KMS-11 (cell line): ENCODE measurements around the gene ADGRV1.

Experiments used
- H2AFZ ChIP-seq: fragments of 200-600 bp; sonication (generic); 2 replicates; pipeline ENCODE4 v1.6.1; 2016; ENCODE audit warnings: antibody characterized with exemption, mixed run types, low read depth
- H3K27ac ChIP-seq: fragments of 200-600 bp; sonication (generic); 2 replicates; pipeline ENCODE4 v1.6.1; 2016; ENCODE audit warnings: mild to moderate bottlenecking, mixed run types
- H3K27me3 ChIP-seq: fragments of 200-600 bp; sonication (generic); 2 replicates; pipeline ENCODE4 v1.6.1; 2017; ENCODE audit warnings: mild to moderate bottlenecking, low read depth, mixed run types, moderate library complexity; ENCODE audit not compliant: insufficient read depth
- H3K36me3 ChIP-seq: fragments of 200-600 bp; sonication (generic); 2 replicates; pipeline ENCODE4 v1.6.1; 2017; ENCODE audit warnings: mild to moderate bottlenecking, mixed run types; ENCODE audit not compliant: insufficient read depth
- H3K4me1 ChIP-seq: fragments of 200-600 bp; sonication (generic); 2 replicates; pipeline ENCODE4 v1.6.1; 2016; ENCODE audit warnings: mild to moderate bottlenecking, low read depth, mixed run types; ENCODE audit not compliant: poor library complexity, severe bottlenecking
- H3K4me2 ChIP-seq: fragments of 200-600 bp; sonication (generic); 2 replicates; pipeline ENCODE4 v1.7.0; 2016; ENCODE audit warnings: mild to moderate bottlenecking, mixed run types
- H3K4me3 ChIP-seq: fragments of 200-600 bp; sonication (generic); IDR thresholded peaks from 2 replicates; pipeline ENCODE4 v1.6.1; 2017; ENCODE audit warnings: low read depth, low read length, mixed read lengths; ENCODE audit not compliant: insufficient read depth
- H3K79me2 ChIP-seq: fragments of 200-600 bp; sonication (generic); 2 replicates; pipeline ENCODE4 v1.6.1; 2016; ENCODE audit warnings: low read depth, mixed run types; ENCODE audit not compliant: insufficient read depth
- H3K9ac ChIP-seq: fragments of 200-600 bp; sonication (generic); 2 replicates; pipeline ENCODE4 v1.6.1; 2016; ENCODE audit warnings: mild to moderate bottlenecking, mixed run types
- H4K20me1 ChIP-seq: fragments of 200-600 bp; sonication (generic); 2 replicates; pipeline ENCODE4 v1.6.1; 2016; ENCODE audit warnings: mild to moderate bottlenecking, mixed run types; ENCODE audit not compliant: insufficient read depth
- TF ChIP-seq, protein P1 (sequence below): fragments of 200-600 bp; sonication (generic); conservative IDR thresholded peaks from 2 replicates; pipeline ENCODE4 v1.6.1; 2017; ENCODE audit warnings: low read depth, mild to moderate bottlenecking, antibody characterized with exemption, low read length, moderate library complexity, mixed read lengths

Gene ADGRV1

DNA sequence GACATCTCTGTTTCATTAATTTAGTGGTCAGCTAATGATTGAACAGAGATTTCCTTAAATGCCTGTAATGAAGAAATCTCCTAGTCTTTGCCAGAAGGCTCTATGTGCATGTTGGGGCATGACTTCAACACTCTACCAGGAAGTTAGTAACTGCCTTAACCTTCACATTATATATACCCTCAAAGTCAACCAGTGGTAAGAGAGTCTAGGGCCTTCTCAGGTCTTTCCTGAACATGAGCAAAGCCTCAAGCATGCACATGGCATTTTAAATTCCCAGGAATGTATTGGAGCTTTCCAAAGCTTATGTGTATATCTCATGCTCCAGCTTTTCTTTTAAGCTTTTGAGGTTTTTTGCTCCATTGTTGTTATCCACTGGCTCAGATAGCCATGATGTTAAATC is 436.2 kb downstream of the ADGRV1 start:
- Histone ChIP-seq H3K36me3 (no peaks in the 10 kb centered on the region), H3K79me2 (no peaks in the 10 kb centered on the region), H3K4me1 (no peaks in the 10 kb centered on the region), H2AFZ (no peak overlapping the region), H3K4me3 (no peak overlapping the region), H3K27me3 (no peaks in the 10 kb centered on the region), H3K9ac (no peak overlapping the region), H3K4me2 (no peak overlapping the region), H4K20me1 (no peaks in the 10 kb centered on the region), H3K27ac (no peak overlapping the region)
- TF ChIP-seq, protein P1, sequence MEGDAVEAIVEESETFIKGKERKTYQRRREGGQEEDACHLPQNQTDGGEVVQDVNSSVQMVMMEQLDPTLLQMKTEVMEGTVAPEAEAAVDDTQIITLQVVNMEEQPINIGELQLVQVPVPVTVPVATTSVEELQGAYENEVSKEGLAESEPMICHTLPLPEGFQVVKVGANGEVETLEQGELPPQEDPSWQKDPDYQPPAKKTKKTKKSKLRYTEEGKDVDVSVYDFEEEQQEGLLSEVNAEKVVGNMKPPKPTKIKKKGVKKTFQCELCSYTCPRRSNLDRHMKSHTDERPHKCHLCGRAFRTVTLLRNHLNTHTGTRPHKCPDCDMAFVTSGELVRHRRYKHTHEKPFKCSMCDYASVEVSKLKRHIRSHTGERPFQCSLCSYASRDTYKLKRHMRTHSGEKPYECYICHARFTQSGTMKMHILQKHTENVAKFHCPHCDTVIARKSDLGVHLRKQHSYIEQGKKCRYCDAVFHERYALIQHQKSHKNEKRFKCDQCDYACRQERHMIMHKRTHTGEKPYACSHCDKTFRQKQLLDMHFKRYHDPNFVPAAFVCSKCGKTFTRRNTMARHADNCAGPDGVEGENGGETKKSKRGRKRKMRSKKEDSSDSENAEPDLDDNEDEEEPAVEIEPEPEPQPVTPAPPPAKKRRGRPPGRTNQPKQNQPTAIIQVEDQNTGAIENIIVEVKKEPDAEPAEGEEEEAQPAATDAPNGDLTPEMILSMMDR: no peak

GRCh38 chr5:90996089-90996488 is 437.5 kb downstream of the ADGRV1 start:
- Histone ChIP-seq H3K4me2 (no peak overlapping the region), H3K4me1 (no peaks in the 10 kb centered on the region), H3K27ac (no peak overlapping the region), H3K9ac (no peak overlapping the region), H4K20me1 (no peaks in the 10 kb centered on the region), H3K79me2 (no peaks in the 10 kb centered on the region), H3K36me3 (no peaks in the 10 kb centered on the region), H3K4me3 (no peak overlapping the region), H3K27me3 (no peaks in the 10 kb centered on the region), H2AFZ (no peak overlapping the region)
- TF ChIP-seq, protein P1: no peak

GRCh38 chr5:90997082-90997481 is 438.5 kb downstream of the ADGRV1 start:
- H3K27ac ChIP-seq: no peak overlapping the region

GRCh38 chr5:91000743-91001142 is 442.1 kb downstream of the ADGRV1 start:
- Histone ChIP-seq H4K20me1 (no peaks in the 10 kb centered on the region), H3K27ac (no peak overlapping the region), H3K9ac (no peak overlapping the region), H3K36me3 (no peaks in the 10 kb centered on the region), H3K4me2 (no peak overlapping the region), H2AFZ (no peak overlapping the region), H3K4me1 (no peaks in the 10 kb centered on the region), H3K4me3 (no peak overlapping the region), H3K27me3 (no peaks in the 10 kb centered on the region), H3K79me2 (no peaks in the 10 kb centered on the region)
- TF ChIP-seq, protein P1: no peak

More at GRCh38 chr5:90997082-90997481, 438.5 kb downstream of the ADGRV1 start:
- Histone ChIP-seq H4K20me1 (no peaks in the 10 kb centered on the region), H3K4me3 (no peak overlapping the region), H3K36me3 (no peaks in the 10 kb centered on the region), H3K79me2 (no peaks in the 10 kb centered on the region), H3K9ac (no peak overlapping the region), H2AFZ (no peak overlapping the region), H3K4me1 (no peaks in the 10 kb centered on the region), H3K27me3 (no peaks in the 10 kb centered on the region), H3K4me2 (no peak overlapping the region)
- TF ChIP-seq, protein P1: no peak
